H1 (cell line): ENCODE measurements around the gene AGPAT2.

Experiments
- CHD1 ChIP-seq: IDR thresholded peaks from 2 replicates; pipeline ENCODE4 v1.6.1; 2012; ENCODE audit warnings: low read depth, low read length, improper control_type of control experiment
- CTCF ChIP-seq, 3 experiments: IDR thresholded peaks; 1 replicate in 2 of 3; 2 replicates in 1 of 3; pipeline versions ENCODE4 v1.5.1 to v1.6.1; 2011; ENCODE audit warnings: low read length in 3 of 3, mild to moderate bottlenecking in 3 of 3, inconsistent platforms in 2 of 3, low read depth in 1 of 3, moderate library complexity in 1 of 3; ENCODE audit not compliant: insufficient read depth in 1 of 3; ENCODE audit errors: control extremely low read depth in 1 of 3
- TAF7 ChIP-seq: optimal IDR thresholded peaks from 2 replicates; pipeline ENCODE3; 2011; ENCODE audit warnings: low read depth, mild to moderate bottlenecking, inconsistent platforms, low read length, moderate library complexity, borderline replicate concordance

- TF ChIP-seq TAF7 (no peak), CTCF (IDR thresholded peaks at IDR 0.05; ENCODE audit: control extremely low read depth in 1 of 3, insufficient read depth in 1 of 3, low read depth in 1 of 3, low read length in 3 of 3) (no peak), CHD1 (no peak)
Measured at GRCh38 chr9:136694872-136695247, 7.6 kb upstream of the AGPAT2 start.
